COR-L47 (cell line): ENCODE measurements around the gene INPP5B.
A peak's percentile ranks its signal among the peaks of the same experiment; 100 is the strongest.

Experiments
- DNase-seq: peaks from one replicate; lab custom pipeline; 2025; lab: John Stamatoyannopoulos, UW

The INPP5B gene

GRCh38 chr1:37872692-37873091, 74.2 kb downstream of the INPP5B start:
- no peak for DNase-seq

- DNase-seq = no peak
Observed at GRCh38 chr1:37868466-37868865, 78.4 kb downstream of the INPP5B start.

GRCh38 chr1:37867784-37868183, 79.1 kb downstream of the INPP5B start:
- no peak for DNase-seq

DNA sequence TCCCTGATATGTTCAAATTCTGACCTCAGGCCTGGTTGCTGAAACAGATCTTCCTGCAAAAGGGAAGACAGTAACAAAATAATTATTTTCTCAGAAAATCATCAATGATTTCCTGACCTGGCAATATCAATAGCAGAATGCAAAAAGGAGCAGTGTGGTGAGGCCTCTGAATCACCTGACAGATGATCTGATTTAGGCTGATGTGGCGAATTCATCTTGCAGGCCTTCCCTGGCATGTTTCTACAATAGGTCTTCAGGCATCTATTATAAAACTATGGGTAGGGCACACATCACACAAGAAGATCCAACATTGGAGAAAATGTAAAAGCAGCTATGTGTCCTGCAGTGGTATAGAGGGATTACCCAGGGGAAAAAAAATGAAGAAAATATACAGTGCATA, 80.4 kb downstream of the INPP5B start:
- DNase-seq = no peak

DNA sequence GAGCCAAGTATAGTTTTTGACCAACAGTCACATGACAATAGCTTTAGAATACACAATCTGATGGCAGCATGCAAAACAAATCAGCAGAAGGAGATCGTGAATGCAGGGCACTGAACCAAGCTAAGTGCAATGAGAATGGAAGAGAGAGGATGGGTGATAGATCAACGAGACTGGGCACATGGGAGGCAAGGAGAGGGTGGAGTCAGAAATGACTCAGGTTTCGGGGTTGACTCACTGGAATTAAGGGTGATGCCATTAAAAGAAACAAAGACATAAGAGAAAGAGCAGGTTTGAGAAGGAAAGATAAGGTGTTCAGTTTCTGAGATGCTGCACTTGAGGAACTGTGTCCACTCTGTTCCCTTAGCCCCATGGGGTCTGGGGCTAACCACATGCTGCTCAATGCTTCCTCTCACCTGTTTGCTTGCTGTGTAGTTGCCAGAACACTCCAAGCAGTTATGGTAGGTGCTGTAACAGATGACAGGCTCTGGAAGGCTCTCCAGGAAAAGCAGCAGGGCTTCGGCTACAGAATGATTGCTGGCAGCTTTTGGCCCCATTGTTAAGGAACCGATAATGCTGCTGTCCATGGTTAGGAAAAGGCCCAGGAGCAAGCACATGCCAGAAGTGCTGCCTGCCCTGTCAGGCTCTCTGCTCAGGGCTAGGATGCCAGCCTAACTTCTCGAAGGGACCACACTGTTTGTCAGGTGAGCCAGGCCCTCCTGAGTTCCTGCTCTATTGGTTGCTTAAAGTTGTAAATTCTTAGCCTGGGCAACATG, 81.3 kb downstream of the INPP5B start:
- DNase-seq = no peak

DNA sequence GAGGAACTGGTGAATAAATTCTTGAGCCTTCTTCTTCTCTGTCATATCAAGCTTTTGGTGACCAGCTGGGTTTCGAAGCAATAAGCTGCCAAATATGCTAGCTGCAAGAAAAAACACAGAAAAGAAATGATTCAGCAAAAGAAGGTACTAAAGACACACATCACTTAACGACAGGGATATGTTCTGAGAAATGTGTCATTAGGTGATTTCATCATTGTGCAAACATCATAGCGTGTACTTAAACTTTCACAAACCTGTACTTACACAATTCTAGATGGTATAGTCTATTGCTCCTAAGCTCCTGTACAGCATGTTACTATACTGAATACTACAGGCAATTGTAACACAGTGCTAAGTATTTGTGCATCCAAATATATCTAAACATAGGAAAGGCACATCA, 84.5 kb downstream of the INPP5B start:
- no peak for DNase-seq

- no peak for DNase-seq
Observed at GRCh38 chr1:37861151-37861550, 85.7 kb downstream of the INPP5B start.

- no peak for DNase-seq
Observed at GRCh38 chr1:37860346-37860666, 86.5 kb downstream of the INPP5B start.

GRCh38 chr1:37859507-37860345, 87.1 kb downstream of the INPP5B start, which contains the start of gene MTF1:
MTF1 (minus strand) TSS chr1:37859592; CDS start chr1:37857658, 1,934 bp downstream.
- DNase-seq = peak; percentile 95

- DNase-seq = no peak
Observed at GRCh38 chr1:37858931-37859506, 87.8 kb downstream of the INPP5B start.

GRCh38 chr1:37854406-37854805, 92.4 kb downstream of the INPP5B start:
- no peak for DNase-seq

GRCh38 chr1:37853157-37853556, 93.7 kb downstream of the INPP5B start:
- no peak for DNase-seq

DNA sequence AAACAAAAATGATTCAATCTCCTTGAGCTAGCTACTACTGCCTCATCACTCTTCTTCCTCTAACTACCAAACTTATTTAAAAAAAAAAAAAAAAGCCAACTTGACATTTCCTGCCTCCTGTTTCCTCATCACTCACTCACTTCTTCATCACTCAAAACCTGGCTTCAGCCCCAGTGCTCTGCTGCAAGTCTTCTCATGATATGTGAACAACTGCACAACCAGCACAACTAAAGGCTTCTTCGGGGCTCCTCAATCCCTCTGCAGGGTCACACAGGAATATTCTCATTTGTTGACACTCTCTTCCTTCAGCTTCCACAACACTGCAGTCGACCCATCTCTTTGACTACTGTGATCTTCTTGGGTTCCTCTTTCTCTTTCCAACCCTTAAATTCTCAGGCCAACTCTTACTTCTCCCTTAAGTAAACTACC, 95.1 kb downstream of the INPP5B start:
- no peak for DNase-seq

DNA sequence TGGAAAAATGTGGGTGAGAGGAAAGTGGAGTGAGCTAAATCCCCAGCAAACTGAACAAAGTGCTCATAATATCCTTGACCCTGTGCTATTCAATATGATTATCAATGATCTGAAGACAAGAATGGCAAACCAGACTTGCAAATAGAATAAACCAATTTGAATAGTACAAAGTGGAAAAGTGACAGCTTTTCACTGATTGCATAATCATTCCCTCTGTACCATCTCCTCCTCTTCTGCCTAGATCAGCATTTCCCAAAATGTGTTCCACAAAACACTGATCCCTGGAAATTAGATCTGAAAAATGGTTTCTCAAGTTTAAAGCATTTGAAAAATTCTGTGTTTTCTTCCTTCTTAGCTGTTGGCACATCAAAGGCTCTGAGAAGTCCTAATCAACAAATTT, 95.6 kb downstream of the INPP5B start:
- no peak for DNase-seq

GRCh38 chr1:37850352-37850955, 96.4 kb downstream of the INPP5B start:
- DNase-seq = no peak

DNA sequence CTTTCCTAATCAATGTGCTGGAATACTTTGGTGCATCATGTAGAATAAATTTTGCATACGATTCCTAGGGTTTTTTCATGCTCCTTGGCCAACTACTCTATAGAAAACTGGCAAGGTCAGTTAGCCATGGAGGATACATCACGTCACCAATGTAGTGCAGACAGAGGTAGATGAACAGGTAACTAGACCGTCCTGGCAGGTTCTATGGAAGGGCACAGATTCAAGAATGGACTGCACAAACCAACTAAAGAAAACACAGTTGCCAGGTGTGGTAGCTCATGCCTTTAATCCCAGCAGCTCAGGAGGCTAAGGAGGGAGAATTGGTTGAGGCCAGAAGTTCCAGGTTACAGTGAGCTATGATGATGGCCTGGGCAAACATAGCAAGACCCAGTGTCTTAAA, 97.4 kb downstream of the INPP5B start:
- DNase-seq = no peak

GRCh38 chr1:37846647-37847339, 100.1 kb downstream of the INPP5B start:
- DNase-seq = no peak

DNA sequence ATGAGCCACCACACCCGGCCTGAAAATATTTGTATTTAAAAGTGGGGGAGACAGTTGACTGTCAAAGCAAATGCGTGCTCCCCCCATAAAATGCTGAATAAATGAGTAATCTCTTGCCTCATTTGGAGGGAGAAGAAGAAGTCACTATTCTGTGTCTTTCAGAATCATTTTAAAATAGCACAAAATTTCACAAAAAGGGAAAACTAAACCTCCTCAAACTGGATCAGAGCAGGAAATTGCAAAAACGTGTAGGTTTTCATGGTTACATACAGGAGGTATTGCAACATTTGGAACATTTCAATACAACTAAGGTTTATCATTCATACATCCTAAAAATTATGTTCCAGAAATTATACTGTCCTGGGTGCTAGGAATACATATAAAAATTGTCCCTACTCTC, 101.1 kb downstream of the INPP5B start:
- no peak for DNase-seq

DNA sequence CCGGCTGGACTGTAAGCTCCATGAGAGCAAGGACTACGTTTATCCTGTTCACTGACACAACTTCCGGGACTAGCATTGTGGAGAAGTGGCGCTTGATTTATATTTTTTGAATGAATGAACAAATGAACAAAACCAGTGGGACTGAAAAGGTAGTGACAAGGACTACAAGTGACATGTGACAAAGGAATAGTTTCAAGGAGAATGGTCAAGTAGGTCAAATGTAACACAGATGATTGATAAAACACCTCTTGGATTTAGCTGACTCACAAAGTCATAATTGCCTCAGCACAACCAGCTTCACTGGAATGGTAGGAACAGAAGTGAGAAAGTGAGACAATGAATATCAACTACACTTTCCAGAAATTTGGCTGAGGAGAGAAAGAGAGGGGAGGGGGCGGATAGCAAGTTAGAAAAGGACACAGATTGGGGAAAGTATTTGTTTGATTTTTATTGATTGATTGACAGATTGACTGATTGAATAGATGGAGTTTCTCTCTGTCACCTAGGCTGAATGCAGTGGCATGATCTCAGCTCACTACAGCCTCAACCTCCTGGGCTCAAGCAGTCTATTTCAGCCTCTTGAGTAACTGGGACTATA, 101.7 kb downstream of the INPP5B start:
- no peak for DNase-seq

DNA sequence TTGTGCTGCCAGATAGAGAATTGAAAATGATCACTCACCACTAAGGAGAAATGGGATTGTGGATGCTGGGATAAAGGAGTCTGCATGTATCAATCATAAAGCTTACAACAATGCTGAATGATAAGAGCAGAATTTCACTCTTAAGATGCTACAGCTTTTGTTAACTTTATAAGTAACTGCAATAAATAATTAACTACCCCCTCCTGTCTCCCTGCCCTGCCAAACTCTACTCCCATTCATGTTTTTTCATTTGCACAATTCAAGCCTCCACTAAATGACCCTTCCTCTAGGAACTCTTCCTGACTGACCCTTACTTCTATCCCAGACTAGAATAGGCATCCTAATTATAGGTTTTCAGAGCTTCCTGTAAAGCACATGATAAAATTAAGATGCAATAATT, 102.3 kb downstream of the INPP5B start:
- no peak for DNase-seq

GRCh38 chr1:37841652-37842051, 105.2 kb downstream of the INPP5B start:
- DNase-seq = no peak

GRCh38 chr1:37840711-37841110, 106.1 kb downstream of the INPP5B start:
- no peak for DNase-seq
